Subcutaneous adipose tissue (tissue), 4 donors: Measurements from ENCODE around the gene EPB41L2. TPM values are rescaled to one million over a fixed set of nuclear protein-coding genes. Genes with fewer than 3 reads are reported as not detected.

ENCODE experiments used
- total RNA-seq, 4 donors: library from RNA; depleted of rRNA; stranded (reverse); fragments of >200 nt; gene quantifications; one replicate each; pipeline ENCODE4 v1.1.0, GENCODE V29; 2016
- TF ChIP-seq, protein P1 (sequence below): fragments of 450-650 bp; IDR thresholded peaks from one replicate; pipeline ENCODE4 v1.5.1; 2016; ENCODE audit warnings: low read depth, mild to moderate bottlenecking, control low read depth, antibody characterized with exemption, moderate library complexity

The EPB41L2 gene
- total RNA-seq, 4 donors from 2014 or later = 124 to 189 (median 160) TPM

- TF ChIP-seq, protein P1, sequence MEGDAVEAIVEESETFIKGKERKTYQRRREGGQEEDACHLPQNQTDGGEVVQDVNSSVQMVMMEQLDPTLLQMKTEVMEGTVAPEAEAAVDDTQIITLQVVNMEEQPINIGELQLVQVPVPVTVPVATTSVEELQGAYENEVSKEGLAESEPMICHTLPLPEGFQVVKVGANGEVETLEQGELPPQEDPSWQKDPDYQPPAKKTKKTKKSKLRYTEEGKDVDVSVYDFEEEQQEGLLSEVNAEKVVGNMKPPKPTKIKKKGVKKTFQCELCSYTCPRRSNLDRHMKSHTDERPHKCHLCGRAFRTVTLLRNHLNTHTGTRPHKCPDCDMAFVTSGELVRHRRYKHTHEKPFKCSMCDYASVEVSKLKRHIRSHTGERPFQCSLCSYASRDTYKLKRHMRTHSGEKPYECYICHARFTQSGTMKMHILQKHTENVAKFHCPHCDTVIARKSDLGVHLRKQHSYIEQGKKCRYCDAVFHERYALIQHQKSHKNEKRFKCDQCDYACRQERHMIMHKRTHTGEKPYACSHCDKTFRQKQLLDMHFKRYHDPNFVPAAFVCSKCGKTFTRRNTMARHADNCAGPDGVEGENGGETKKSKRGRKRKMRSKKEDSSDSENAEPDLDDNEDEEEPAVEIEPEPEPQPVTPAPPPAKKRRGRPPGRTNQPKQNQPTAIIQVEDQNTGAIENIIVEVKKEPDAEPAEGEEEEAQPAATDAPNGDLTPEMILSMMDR = no peak
Observed at GRCh38 chr6:130929036-130929678, 133.9 kb downstream of the EPB41L2 start.

- TF ChIP-seq, protein P1 = no peak
Observed at GRCh38 chr6:130928158-130928912, 134.7 kb downstream of the EPB41L2 start.

DNA sequence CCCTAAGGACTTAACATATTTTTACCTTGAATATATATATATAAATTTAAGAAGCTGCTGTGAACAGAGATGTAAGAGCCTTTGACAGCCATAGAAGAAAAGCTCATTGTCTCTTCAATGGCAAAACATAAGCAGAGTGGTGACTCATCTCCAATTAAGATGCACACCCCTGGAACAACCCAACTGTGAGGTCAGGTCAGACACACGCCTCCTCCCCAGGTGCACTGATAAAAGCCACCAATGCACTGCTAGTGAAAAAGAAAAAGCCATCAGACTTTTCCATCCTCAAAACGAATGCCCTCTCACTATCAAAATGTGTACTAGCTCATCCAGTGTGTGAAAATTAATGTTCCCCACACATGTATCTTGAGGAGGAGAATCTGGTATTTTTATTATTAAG is 135.7 kb downstream of the EPB41L2 start:
- TF ChIP-seq, protein P1 = no peak

- TF ChIP-seq, protein P1 = no peak
Observed at GRCh38 chr6:130923350-130923749, 139.7 kb downstream of the EPB41L2 start.

GRCh38 chr6:130922922-130923321 is 140.1 kb downstream of the EPB41L2 start:
- TF ChIP-seq, protein P1 = no peak

- TF ChIP-seq, protein P1 = no peak
Observed at GRCh38 chr6:130920969-130921368, 142.1 kb downstream of the EPB41L2 start.

- TF ChIP-seq, protein P1 = no peak
Observed at GRCh38 chr6:130918171-130918570, 144.9 kb downstream of the EPB41L2 start.
